ENCODE results near the gene TPK1. TPM values are rescaled to one million over a fixed set of nuclear protein-coding genes. Genes with fewer than 3 reads are reported as not detected.
A peak's percentile ranks its signal among the peaks of the same experiment; 100 is the strongest.

TPK1 gene
- polyA plus RNA-seq, 6 donors from 2014 or later = 29.0 to 43.8 (median 38.3) TPM

DNA sequence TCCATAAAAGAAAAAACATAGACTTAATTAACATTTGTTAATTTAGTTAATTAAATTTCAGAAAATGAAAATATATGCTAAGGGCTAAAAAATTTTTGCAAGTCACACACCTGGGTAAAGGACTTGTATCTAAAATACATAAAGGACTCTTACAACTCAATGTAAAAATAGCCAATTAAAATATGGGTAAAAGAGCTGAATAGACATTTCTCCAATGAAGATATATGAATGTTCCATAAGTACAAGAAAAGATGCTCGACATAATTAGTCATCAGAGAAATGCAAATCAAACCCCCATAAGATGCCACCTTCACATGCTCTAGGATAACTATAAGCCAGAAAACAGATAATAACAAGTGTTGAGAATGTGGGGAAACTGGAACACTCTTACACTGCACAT is 288.0 kb downstream of the TPK1 start:
- no peak overlapping the region for H3K4me3 Mint-ChIP-seq
- H3K27me3 Mint-ChIP-seq = no peaks in the 10 kb centered on the region
- peaks cover 19 to 24% of the 10 kb centered on the region in 2 donors for H3K36me3 Mint-ChIP-seq
- DNase-seq = no peak
- H3K9me3 Mint-ChIP-seq = no peaks in the 10 kb centered on the region
- no peak overlapping the region for H3K27ac Mint-ChIP-seq
- no peaks in the 10 kb centered on the region for H3K4me1 Mint-ChIP-seq
- no peak for ATAC-seq (ENCODE audit: low read depth in 2 of 2)

DNA sequence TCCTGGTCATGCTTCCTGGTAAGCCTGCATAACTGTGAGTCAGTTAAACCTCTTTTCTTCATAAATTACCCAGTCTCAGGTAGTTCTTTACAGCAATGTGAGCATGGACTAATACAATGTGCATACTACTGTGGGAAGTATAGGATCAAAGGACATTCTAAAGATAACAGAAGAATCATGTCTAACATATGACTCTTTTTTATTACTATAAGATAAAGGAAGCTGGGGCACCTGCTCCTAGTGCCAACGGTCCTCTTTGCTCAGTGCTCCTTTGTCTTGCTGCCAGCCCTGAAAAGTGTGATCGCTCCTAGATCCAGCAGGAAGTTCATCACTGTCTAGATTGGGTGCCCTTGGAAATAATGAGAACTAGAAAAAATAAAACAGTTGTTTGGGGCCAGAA is 289.1 kb downstream of the TPK1 start:
- Mint-ChIP-seq H3K4me3 (no peak overlapping the region), H3K9me3 (no peaks in the 10 kb centered on the region), H3K27ac (peak overlapping the region in 1 of 6 donors; percentile 59), H3K4me1 (no peaks in the 10 kb centered on the region), H3K36me3 (peaks cover 22 to 26% of the 10 kb centered on the region in 2 donors), H3K27me3 (no peaks in the 10 kb centered on the region)
- ATAC-seq (ENCODE audit: low read depth in 2 of 2) (no peak), DNase-seq (no peak)

DNA sequence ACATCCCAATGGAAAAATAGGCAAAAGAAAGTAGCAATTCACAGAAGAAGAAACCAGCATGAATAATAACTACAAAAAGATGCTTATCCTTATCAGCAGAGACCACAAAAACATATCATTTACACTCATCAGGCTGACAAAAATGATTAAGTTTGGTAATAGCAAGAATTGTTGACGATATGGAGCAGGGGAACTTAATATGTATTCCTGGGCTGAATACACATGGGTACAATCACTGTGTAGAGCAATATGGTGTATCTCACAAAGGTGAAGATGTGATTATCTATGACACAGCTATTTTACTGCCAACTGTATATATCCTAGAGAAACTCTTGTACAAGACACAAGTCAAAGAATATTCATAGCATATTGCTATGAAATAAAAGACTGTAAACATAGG is 290.5 kb downstream of the TPK1 start:
- peaks cover 22 to 25% of the 10 kb centered on the region in 2 donors for H3K36me3 Mint-ChIP-seq
- no peak for ATAC-seq (ENCODE audit: low read depth in 2 of 2)

DNA sequence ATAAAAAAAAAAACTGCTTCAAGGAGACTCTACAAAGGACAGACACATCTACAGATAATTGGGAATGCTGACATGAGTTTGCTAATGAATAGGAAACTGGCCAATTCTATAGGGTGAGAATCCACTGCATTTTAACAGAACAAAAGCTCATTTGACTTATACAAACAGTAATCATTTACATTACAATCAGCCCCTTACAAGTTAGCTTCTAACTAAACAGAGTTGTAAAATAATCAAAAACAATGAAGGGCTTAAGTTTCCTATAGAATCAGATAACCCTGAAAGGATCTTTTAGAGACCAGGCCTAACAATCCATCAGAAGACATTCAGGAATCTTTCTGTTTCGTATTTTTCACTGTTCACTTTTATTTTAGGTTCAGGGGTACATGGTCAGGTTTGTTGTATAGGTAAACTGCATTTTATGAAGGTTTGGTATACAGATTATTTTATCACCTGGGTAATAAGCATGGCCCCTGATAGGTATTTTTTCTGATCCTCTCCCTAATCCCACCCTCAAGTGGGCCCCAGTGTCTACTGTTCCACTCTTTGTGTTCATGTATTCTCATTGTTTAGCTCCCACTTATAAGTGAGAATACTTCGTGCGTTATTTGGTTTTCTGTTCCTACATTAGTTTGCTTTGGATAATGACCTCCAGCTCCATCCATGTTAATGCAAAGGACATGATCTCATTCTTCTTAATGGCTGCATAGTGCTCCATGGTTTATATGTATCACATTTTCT is 301.0 kb downstream of the TPK1 start:
- no peak overlapping the region for H3K4me3 Mint-ChIP-seq
- no peak overlapping the region for H3K27ac Mint-ChIP-seq
- H3K36me3 Mint-ChIP-seq = peaks cover 7 to 35% of the 10 kb centered on the region in 2 donors
- peaks cover 0 to 18% (median 8%) of the 10 kb centered on the region in 7 donors for H3K9me3 Mint-ChIP-seq
- H3K27me3 Mint-ChIP-seq = no peaks in the 10 kb centered on the region
- peaks cover 0 to 3% (median 0%) of the 10 kb centered on the region in 3 donors for H3K4me1 Mint-ChIP-seq
- no peak for ATAC-seq (ENCODE audit: low read depth in 2 of 2)
- DNase-seq = no peak

More for the DNA sequence above, 290.5 kb downstream of the TPK1 start:
- Mint-ChIP-seq H3K9me3 (peaks cover 0 to under 1% (median 0%) of the 10 kb centered on the region in 7 donors), H3K4me3 (no peak overlapping the region), H3K4me1 (no peaks in the 10 kb centered on the region), H3K27ac (peak overlapping the region in 1 of 6 donors; percentile 9), H3K27me3 (no peaks in the 10 kb centered on the region)
- no peak for DNase-seq

DNA sequence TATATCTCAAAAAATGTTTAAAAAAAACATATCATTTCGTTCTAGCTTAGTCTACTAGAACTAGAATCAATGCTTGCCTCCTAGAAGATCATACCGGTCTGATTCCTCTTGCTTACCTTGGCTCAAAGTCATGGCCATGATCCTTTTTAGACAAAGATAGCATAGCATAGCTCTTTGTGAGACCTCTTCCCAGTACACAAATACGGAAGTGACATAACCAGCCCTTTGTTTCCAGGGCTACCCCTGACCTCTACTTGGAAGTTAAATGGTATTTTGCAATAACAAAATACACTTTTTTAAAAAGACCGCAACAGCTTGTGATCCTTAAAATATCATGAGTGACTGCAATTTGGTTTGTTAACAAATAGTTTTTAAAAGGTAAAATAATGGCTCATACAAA is 301.7 kb downstream of the TPK1 start:
- H3K36me3 Mint-ChIP-seq = peaks cover 7 to 31% of the 10 kb centered on the region in 2 donors
- ATAC-seq (ENCODE audit: low read depth in 2 of 2) (no peak), DNase-seq (no peak)
- peaks cover 0 to 18% (median 8%) of the 10 kb centered on the region in 7 donors for H3K9me3 Mint-ChIP-seq
- H3K27me3 Mint-ChIP-seq = no peaks in the 10 kb centered on the region
- H3K4me1 Mint-ChIP-seq = peaks cover 0 to 3% (median 0%) of the 10 kb centered on the region in 3 donors
- H3K27ac Mint-ChIP-seq = no peak overlapping the region
- no peak overlapping the region for H3K4me3 Mint-ChIP-seq

DNA sequence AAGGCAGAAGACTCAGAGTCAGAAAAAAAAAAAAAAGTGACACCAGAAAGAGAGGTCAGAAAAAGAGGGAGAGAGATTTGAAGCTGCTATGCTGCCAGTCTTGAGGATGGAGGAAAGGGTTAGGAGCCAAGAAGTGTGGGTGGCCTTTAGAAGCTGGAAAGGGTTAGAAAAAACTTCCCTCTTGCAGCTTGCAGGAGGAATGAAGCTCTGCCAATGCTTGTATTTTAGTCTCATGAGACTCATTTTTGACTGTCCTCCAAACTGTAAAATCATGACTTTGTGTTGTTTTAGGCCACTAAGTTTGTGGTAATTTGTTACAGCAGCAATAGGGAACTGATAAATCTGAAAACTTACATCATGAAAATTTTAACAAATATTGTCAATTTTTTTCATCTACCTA is 304.7 kb downstream of the TPK1 start:
- Mint-ChIP-seq H3K36me3 (peaks cover 7 to 38% of the 10 kb centered on the region in 2 donors), H3K9me3 (peaks cover 0 to 18% (median 5%) of the 10 kb centered on the region in 7 donors), H3K4me3 (no peak overlapping the region), H3K4me1 (peaks cover 0 to 3% (median 0%) of the 10 kb centered on the region in 3 donors), H3K27ac (peak overlapping the region in 1 of 6 donors; percentile 72), H3K27me3 (no peaks in the 10 kb centered on the region)
- ATAC-seq (ENCODE audit: low read depth in 2 of 2) (no peak), DNase-seq (no peak)

DNA sequence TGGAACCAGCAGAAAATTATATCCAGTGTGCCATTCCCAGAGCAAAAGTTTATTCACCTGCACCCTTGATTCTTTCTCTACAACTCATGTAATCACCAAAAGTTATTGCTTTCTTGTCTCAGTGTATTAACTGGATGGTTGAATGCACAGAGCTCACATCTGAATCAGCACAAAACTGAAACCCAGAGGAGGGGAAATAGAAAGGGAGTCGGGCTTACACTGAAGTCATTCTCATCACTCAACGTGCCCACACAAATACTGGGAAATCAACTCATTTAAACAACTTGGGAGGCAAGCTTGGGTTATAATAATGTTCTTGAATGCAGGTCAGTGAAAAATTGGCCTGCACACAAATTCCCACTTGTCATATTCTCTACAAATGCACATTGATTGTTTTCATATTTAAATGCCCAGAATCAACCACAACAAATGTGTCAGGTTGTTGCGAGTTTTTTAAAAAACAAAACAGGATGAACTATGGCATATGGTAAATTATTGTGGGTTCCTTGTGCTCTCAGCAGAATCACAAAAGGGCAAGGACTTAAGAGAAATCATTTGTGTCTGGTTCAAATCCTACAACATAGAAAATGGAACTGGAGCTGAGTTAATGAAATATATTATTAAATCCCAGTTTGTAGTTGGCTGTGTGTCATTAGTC is 306.5 kb downstream of the TPK1 start:
- ATAC-seq (ENCODE audit: low read depth in 2 of 2) = no peak
- Mint-ChIP-seq H3K36me3 (peaks cover 7 to 22% of the 10 kb centered on the region in 2 donors), H3K4me1 (peaks cover 0 to 3% (median 0%) of the 10 kb centered on the region in 3 donors), H3K4me3 (no peak overlapping the region), H3K9me3 (peaks cover 0 to 10% (median 2%) of the 10 kb centered on the region in 7 donors), H3K27ac (no peak overlapping the region), H3K27me3 (no peaks in the 10 kb centered on the region)
- DNase-seq = no peak

DNA sequence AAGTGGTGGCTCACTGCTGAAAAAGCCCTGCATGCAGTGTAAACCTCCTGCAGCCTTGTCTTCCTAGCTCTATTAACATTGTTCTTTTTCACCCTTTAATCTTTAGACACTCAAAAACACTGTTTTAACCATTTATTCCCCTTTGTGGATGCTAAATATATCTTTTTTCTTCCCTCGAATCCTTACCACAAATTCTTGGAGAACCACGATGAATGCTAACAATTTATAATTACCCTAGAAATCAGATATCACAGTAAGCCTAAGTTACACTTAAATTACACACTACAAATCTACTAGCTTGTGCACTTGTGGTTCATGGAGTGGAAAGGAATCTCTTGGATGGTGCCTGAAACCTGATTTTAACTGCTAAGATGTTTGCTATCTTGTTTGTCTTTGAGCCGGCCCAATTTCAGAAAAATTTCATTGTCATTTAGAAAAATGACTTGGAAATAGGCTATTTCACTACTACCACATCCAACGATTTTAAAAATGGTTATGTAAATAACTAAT is 307.3 kb downstream of the TPK1 start:
- peaks cover 0 to 3% (median 0%) of the 10 kb centered on the region in 3 donors for H3K4me1 Mint-ChIP-seq
- peaks cover 5 to 19% of the 10 kb centered on the region in 2 donors for H3K36me3 Mint-ChIP-seq
- H3K9me3 Mint-ChIP-seq = peaks cover 0 to 4% (median 2%) of the 10 kb centered on the region in 7 donors
- H3K27me3 Mint-ChIP-seq = no peaks in the 10 kb centered on the region
- no peak overlapping the region for H3K4me3 Mint-ChIP-seq
- H3K27ac Mint-ChIP-seq = peak overlapping the region in 1 of 6 donors; percentile 35
- ATAC-seq (ENCODE audit: low read depth in 2 of 2) = no peak
- no peak for DNase-seq

DNA sequence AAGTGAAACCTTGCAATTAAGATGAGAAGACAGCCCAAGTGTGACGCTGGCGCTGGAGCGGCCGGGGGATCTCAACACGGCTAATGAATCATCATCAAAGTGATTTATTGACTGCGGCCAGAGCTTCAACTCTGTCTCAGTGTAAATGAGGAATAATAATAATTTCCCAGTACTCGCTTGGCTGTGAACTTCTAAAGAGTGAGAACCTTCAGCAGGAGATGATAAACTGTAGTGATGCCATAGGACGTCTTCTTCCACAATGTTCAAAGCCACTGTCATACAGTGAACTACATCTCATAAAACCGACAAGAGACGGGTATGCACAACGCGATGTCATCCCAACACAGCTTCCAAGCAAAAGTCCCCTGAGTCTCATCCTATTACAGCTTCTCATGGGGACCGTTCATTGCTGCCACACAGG is 308.8 kb downstream of the TPK1 start:
- Mint-ChIP-seq H3K4me3 (no peak overlapping the region), H3K4me1 (peaks cover 0 to 3% (median 0%) of the 10 kb centered on the region in 3 donors), H3K27ac (no peak overlapping the region), H3K27me3 (no peaks in the 10 kb centered on the region), H3K36me3 (peaks cover 0 to 14% of the 10 kb centered on the region in 2 donors), H3K9me3 (no peaks in the 10 kb centered on the region)
- ATAC-seq (ENCODE audit: low read depth in 2 of 2) (no peak), DNase-seq (no peak)

DNA sequence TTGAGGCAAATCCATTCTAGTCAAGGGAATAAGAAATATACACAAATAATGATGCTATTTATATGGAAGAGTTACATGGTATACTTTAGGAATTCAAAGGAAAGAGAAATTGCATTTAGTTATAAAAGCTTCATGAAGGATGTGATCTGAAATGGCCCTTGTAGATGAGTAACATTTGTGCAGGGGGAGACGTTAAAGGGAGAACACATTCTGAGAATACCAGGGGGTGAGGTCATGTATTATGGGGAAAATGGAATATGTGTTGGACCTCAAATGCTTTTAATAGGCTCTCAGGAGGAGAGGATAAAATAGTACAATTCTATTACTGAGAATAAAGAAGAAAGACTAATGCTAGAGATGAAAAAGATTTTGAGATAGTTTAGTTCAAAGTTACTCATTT is 309.9 kb downstream of the TPK1 start:
- no peaks in the 10 kb centered on the region for H3K27me3 Mint-ChIP-seq
- no peak overlapping the region for H3K27ac Mint-ChIP-seq
- H3K9me3 Mint-ChIP-seq = no peaks in the 10 kb centered on the region
- H3K36me3 Mint-ChIP-seq = peaks cover 0 to 18% of the 10 kb centered on the region in 2 donors
- no peak for ATAC-seq (ENCODE audit: low read depth in 2 of 2)
- no peak overlapping the region for H3K4me3 Mint-ChIP-seq
- no peak for DNase-seq
- H3K4me1 Mint-ChIP-seq = peaks cover 0 to 3% (median 0%) of the 10 kb centered on the region in 3 donors

DNA sequence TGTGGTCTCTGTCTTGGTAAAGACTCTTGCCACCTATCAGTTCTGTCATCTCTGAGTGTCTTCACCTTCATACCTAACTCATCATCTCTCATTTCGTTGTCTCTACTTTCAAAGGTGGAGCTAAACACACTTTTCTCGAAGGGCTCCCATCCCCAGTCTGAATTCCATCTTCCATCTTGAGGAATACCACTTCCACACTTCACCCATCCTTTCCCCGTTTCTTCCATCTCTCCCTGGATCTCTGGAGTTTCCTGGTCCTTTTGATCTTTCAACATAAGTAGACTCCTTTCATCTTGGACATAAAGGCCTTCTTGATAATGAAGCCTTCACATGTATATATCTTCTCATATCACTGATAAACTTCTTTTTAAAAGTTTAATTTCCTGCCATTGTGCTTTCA is 311.6 kb downstream of the TPK1 start:
- no peak for DNase-seq
- no peak for ATAC-seq (ENCODE audit: low read depth in 2 of 2)
- Mint-ChIP-seq H3K9me3 (no peaks in the 10 kb centered on the region), H3K4me3 (no peak overlapping the region), H3K36me3 (peaks cover 0 to 16% of the 10 kb centered on the region in 2 donors), H3K27ac (no peak overlapping the region), H3K4me1 (no peaks in the 10 kb centered on the region), H3K27me3 (no peaks in the 10 kb centered on the region)

DNA sequence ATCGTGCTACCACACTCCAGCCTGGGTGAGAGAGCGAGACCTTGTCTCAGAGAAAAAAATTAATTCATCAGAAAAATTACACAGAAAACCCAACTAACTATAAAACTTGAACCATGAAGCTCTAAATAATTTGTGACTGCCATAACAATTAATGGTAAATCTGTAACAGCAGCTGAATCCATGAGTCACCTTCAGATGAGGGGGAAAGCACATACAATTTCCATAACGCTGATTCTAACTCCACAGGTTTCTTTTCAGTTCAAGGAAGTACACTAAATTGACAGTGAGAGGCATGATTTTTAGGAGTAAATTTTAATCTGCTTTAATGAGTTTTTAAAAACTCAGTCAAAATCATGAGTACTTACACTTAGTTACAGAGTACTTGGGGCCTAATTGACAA is 312.2 kb downstream of the TPK1 start:
- H3K4me3 Mint-ChIP-seq = no peak overlapping the region
- H3K36me3 Mint-ChIP-seq = peaks cover 0 to 16% of the 10 kb centered on the region in 2 donors
- ATAC-seq (ENCODE audit: low read depth in 2 of 2) = no peak
- H3K4me1 Mint-ChIP-seq = no peaks in the 10 kb centered on the region
- H3K9me3 Mint-ChIP-seq = no peaks in the 10 kb centered on the region
- H3K27me3 Mint-ChIP-seq = no peaks in the 10 kb centered on the region
- DNase-seq = no peak
- H3K27ac Mint-ChIP-seq = no peak overlapping the region

DNA sequence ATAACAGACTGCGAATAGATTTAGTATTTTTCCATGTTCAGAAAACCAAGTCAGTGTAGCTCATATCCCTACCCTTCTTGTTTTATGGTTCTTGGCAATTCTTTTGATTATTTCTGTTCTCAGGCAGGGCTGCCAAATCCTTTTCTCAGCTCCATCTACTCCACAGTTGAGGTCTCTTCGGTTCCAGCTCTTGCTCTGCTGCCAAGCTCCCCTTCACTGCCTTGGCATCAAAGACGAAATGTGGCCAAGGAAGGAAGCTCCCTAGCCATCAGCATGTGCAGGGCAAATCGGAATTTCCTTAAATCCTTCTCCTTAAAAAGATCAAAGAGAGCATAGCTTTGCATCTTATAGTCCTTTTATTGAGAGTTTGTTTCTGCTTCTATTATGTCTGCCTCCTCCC is 315.9 kb downstream of the TPK1 start:
- ATAC-seq (ENCODE audit: low read depth in 2 of 2) = no peak

DNA sequence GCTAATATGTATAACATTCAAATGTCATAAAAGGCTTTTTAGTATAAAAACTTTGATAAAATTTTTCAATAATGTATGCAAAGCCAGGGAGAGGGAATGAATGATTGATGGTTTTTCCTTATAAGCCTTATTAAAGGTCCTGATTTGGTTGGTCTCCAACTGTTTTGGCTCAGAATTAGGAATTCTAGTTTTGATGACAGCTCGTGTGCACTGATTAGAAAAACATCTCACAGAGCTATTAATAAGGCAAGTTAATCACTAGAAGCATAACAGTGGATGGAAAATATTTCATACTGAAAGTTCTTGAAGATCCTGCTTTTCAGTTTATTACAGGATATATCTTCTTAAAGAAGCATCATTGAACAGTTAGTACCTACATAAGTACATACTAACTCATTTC is 317.5 kb downstream of the TPK1 start:
- peak overlapping the region in 1 of 6 donors; percentile 4 for H3K27ac Mint-ChIP-seq

More for the DNA sequence above, 315.9 kb downstream of the TPK1 start:
- Mint-ChIP-seq H3K36me3 (peaks cover 0 to 9% of the 10 kb centered on the region in 2 donors), H3K27me3 (no peaks in the 10 kb centered on the region), H3K9me3 (no peaks in the 10 kb centered on the region), H3K4me1 (peaks cover 0 to under 1% (median 0%) of the 10 kb centered on the region in 3 donors), H3K4me3 (no peak overlapping the region), H3K27ac (no peak overlapping the region)
- no peak for DNase-seq

More for the DNA sequence above, 317.5 kb downstream of the TPK1 start:
- DNase-seq (no peak), ATAC-seq (ENCODE audit: low read depth in 2 of 2) (no peak)
- no peaks in the 10 kb centered on the region for H3K27me3 Mint-ChIP-seq
- peaks cover 0 to 3% (median 0%) of the 10 kb centered on the region in 3 donors for H3K4me1 Mint-ChIP-seq
- peaks cover 0 to 9% of the 10 kb centered on the region in 2 donors for H3K36me3 Mint-ChIP-seq
- no peak overlapping the region for H3K4me3 Mint-ChIP-seq
- no peaks in the 10 kb centered on the region for H3K9me3 Mint-ChIP-seq
